OCI-LY1 (cell line): ENCODE data around the gene CSRNP2.

ENCODE experiments used
- CTCF ChIP-seq: fragments of 200-600 bp; sonication (generic), shearing (Covaris generic); IDR thresholded peaks from 2 replicates; pipeline ENCODE4 v1.5.1; 2017; ENCODE audit warnings: mild to moderate bottlenecking, antibody characterized with exemption, low read length, moderate library complexity, mixed read lengths
- EZH2 ChIP-seq: fragments of 200-600 bp; sonication (generic), shearing (Covaris generic); IDR thresholded peaks from 2 replicates; pipeline ENCODE4 v1.8.0; 2017; ENCODE audit warnings: borderline replicate concordance, mixed run types, mild to moderate bottlenecking, antibody characterized with exemption, low read length, moderate library complexity, mixed read lengths

GRCh38 chr12:51087818-51088217, 4.4 kb upstream of the CSRNP2 start:
- TF ChIP-seq CTCF: no peak
- TF ChIP-seq EZH2: no peak
